Bronchial epithelial cell (primary cell): ENCODE measurements around the gene CACTIN. TPM values are rescaled to one million over a fixed set of nuclear protein-coding genes. Genes with fewer than 3 reads are reported as not detected.

Experiments used
- DNase-seq: peaks from one replicate; pipeline ENCODE4 v3.0.0-alpha.2; 2010; ENCODE audit warnings: low read depth
- FAIRE-seq: peaks from 2 replicates; lab custom pipeline; 2011; peaks lifted over from hg19 to GRCh38; lab: Jason Lieb, UNC
- H3K27me3 ChIP-seq: 2 replicates; pipeline ENCODE4 v1.5.1; 2011; ENCODE audit warnings: low read length; ENCODE audit not compliant: control insufficient read depth, insufficient read depth
- H3K36me3 ChIP-seq: 2 replicates; pipeline ENCODE4 v1.5.1; 2011; ENCODE audit warnings: low read length; ENCODE audit not compliant: control insufficient read depth, insufficient read depth
- H3K4me3 ChIP-seq: 2 replicates; pipeline ENCODE4 v1.5.1; 2011; ENCODE audit warnings: mild to moderate bottlenecking, low read depth, low read length, control low read depth
- total RNA-seq: library from RNA; depleted of rRNA; stranded (reverse); fragments of >200 nt; gene quantifications from 2 replicates; pipeline ENCODE4 v1.2.1, GENCODE V29; 2014
- TF ChIP-seq, protein P1 (sequence below): IDR thresholded peaks from 2 replicates; pipeline ENCODE4 v1.5.1; 2011; ENCODE audit warnings: mild to moderate bottlenecking, moderate library complexity, low read length, control low read depth, inconsistent platforms; ENCODE audit not compliant: insufficient read depth, severe bottlenecking

CACTIN gene
- total RNA-seq, 1 donor from 2014 or later = 30.3 TPM

DNA sequence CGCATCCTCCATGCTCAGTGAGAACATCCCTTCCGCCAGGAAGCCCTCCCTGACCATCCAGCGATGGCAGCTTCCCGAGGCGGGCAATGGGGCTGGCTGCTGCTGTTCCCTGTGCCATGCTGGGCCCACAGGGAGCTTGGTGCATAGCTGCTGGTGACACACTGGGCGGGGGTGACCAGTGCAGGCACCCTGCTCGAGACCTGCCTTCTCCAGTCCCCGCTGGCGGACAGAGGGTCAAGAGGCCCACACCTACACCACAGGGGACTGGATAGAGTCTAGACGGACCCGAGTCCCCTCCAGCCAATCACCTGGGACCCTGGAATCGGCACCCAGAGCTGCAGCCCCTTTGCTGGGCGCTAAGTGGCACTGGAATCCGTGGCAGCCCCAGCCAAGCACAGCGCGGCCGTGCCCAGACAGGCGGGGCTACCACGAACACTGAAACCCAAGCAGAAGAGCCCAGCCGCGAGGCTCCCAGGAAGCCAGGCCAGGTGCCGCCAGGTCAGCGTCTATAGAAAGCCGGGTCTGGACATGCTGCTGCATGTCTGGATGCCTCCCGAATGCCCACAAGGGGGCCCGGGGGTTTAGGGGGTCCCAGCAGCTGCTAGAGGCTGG is 11.0 kb downstream of the CACTIN start:
- H3K27me3 ChIP-seq = no peaks in the 10 kb centered on the region

DNA sequence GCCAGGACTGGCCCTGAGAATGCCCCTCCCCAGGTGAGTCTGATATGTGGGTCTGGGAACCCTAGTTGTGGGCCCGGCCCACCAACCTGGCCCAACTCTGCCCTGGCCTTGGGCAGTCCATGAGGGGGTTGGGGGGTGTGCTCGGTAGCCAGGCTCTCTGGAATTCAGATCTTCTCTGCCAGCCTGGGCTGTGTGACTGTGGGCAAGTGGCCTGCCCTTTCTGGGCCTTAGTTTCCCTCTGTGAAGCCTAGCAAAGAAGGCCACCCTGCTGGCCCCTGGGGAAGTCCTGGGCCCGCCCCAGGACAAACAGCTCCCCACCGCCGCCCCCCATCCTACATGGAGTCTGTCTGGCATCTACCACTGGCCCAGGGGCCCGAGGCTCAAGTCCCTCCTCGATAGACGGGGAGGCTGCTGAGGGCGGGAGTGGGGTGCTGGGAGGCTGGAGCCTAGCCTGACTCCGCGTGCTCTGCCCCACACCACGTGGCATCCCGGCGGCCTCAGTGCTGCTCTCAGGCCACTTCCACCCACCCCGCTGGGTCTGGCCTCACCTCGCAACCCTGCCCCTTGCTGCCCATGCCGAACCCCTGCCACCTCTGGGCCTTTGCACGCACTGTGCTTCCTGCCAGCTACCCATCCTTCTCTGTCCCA is 11.6 kb downstream of the CACTIN start:
- Histone ChIP-seq H3K4me3 (no peak overlapping the region), H3K36me3 (peaks cover 21% of the 10 kb centered on the region), H3K27me3 (no peaks in the 10 kb centered on the region)
- TF ChIP-seq, protein P1, sequence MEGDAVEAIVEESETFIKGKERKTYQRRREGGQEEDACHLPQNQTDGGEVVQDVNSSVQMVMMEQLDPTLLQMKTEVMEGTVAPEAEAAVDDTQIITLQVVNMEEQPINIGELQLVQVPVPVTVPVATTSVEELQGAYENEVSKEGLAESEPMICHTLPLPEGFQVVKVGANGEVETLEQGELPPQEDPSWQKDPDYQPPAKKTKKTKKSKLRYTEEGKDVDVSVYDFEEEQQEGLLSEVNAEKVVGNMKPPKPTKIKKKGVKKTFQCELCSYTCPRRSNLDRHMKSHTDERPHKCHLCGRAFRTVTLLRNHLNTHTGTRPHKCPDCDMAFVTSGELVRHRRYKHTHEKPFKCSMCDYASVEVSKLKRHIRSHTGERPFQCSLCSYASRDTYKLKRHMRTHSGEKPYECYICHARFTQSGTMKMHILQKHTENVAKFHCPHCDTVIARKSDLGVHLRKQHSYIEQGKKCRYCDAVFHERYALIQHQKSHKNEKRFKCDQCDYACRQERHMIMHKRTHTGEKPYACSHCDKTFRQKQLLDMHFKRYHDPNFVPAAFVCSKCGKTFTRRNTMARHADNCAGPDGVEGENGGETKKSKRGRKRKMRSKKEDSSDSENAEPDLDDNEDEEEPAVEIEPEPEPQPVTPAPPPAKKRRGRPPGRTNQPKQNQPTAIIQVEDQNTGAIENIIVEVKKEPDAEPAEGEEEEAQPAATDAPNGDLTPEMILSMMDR = no peak
- DNase-seq (no peak), FAIRE-seq (no peak)

More for the DNA sequence above, 11.0 kb downstream of the CACTIN start:
- Histone ChIP-seq H3K4me3 (no peak overlapping the region), H3K36me3 (peaks cover 20% of the 10 kb centered on the region)
- FAIRE-seq (no peak), DNase-seq (no peak)
- TF ChIP-seq, protein P1 = no peak

DNA sequence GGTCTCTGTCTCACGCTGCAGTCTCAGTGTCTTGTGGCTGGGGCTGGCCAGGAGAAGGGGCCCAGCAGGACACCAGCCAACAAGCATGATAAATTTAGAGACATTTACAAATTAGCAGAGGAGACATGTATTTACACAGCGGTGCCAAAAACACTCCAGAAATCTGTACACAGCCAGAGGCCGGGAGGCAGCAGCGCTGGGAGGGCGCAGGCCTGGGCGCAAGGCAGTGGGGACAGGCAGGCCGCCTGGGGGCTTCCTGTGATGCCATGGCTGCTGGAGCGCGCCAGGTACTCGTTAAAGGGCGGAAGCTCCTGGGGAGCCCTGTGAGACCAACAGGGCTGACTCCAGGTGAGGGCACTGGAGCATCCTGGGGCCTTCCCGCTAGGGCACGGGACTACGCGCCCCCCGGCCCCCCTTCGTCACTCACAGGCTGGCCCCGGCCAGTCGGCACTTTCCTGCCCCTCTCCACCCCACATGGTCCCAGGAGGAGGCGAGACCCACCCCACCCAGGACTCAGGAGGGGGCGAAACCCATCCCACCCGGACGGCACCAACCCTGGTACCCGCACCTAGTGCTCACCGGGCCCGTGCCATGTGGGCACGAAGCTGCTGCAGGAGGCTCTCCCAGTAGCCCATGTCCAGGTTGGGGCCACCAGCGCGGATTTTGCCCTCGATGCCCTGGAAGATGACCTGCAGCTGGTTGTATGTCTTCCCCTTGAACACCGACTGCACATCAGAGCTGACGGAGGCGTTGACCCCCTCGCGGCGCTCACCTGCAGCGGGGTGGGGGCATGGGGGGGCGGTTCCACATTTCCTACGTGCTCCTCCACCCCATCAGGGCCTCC is 12.6 kb downstream of the CACTIN start:
- no peak overlapping the region for H3K4me3 ChIP-seq
- FAIRE-seq = no peak
- DNase-seq = no peak
- TF ChIP-seq, protein P1 = no peak
- peaks cover 17% of the 10 kb centered on the region for H3K36me3 ChIP-seq
- no peaks in the 10 kb centered on the region for H3K27me3 ChIP-seq

DNA sequence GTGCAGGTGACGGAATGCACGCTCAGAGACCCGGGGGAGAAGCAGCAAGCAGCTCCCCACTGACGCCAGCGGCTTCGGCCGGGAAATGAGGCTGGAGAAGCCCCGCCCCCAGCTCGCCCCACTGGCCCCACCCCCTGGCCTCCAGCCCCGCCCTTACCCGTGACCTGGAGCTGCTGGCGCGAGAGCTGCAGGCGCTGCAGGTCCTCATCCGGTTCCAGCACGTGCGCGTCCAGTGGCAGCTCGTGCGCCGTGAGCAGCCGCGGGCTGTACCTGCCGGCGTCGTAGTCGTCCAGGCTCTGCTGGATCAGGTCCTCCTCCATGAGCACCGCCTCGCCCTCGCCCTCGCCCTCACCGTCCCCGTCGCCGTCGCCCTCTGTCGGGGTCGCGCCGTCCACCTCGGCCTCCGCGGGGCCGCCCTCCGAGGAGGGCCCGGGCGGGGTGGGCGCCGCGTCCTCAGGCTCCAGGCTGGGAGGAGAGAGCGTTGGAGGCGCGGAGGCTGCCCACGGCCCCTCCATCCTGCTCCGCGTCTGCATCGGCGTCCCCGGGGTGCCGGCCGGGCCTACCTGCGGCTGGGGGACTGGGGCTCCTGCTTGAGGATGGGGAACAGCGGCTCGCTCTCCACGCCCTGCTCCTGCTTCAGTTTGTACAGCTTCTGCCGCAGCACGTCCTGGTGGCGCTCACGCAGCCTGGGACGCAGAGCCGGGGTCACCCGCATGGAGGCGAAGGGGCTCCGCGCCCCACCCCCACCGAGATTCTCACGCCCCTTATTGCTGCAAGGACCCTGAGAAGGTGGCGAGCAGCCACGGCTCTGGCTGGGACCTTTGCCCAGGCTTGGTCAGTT is 13.5 kb downstream of the CACTIN start:
- FAIRE-seq (no peak), DNase-seq (no peak)
- no peaks in the 10 kb centered on the region for H3K27me3 ChIP-seq
- peaks cover 16% of the 10 kb centered on the region for H3K36me3 ChIP-seq
- H3K4me3 ChIP-seq = no peak overlapping the region
- TF ChIP-seq, protein P1 = no peak

DNA sequence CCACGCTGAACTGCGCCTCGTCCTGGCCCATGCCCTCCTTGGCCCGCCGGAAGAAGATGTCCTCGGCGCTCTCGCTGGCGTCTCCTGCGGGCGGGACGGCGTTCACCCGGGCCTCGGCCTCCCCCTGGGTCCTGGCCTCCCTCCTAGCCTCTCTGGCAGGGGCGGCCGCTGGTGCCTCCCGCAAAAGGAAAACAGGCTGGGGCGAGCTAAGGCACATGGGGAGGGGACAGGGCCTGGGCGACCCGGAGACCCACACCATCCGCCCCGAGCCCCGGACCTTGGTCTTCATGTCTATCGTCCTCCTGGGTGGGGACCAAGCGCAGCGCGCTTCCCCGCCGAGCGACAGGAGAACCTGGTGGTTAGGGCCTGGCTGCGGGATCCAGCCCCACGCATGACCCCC is 14.3 kb downstream of the CACTIN start:
- no peak overlapping the region for H3K4me3 ChIP-seq
- DNase-seq (no peak), FAIRE-seq (no peak)
- no peaks in the 10 kb centered on the region for H3K27me3 ChIP-seq
- peaks cover 14% of the 10 kb centered on the region for H3K36me3 ChIP-seq
- TF ChIP-seq, protein P1 = no peak
